ENCODE measurements around the gene RPE65.

Gene RPE65

DNA sequence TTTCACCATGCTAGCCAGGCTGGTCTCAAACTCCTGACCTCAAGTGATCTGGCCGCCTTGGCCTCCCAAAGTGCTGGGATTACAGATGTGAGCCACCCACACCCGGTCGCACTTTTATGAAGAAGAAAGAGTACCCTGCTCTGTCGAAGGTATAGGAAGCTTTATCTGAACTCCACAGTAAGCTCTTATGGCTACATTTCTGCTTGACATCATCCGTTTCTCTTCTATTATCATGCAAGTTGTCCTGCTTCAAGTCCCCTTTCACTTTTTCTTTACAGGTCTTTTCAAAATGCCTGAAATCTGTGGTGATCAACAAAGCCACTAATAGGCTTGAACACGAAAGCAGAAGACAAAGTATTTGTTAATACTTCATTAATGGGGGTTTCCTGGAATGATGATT is 4.0 kb downstream of the RPE65 start:
- no peak for DNase-seq
- H3K4me3 ChIP-seq (ENCODE audit: low read depth in 1 of 2, low read length in 2 of 2), result no peak overlapping the region
- ATAC-seq (ENCODE audit: insufficient read depth, low read depth), result no peak
- H3K27ac ChIP-seq (ENCODE audit: low read length), result no peak overlapping the region
- no peaks in the 10 kb centered on the region for H4K20me1 ChIP-seq (ENCODE audit: insufficient read depth, low read length)
- H3K27me3 ChIP-seq (ENCODE audit: insufficient read depth, low read length, poor library complexity), result no peaks in the 10 kb centered on the region
- no peaks in the 10 kb centered on the region for H3K4me1 ChIP-seq (ENCODE audit: insufficient read depth, low read length)
- TF ChIP-seq EZH2 (IDR thresholded peaks at IDR 0.05; ENCODE audit: borderline replicate concordance, low read depth, low read length, severe bottlenecking), result no peak
- TF ChIP-seq, protein P1, sequence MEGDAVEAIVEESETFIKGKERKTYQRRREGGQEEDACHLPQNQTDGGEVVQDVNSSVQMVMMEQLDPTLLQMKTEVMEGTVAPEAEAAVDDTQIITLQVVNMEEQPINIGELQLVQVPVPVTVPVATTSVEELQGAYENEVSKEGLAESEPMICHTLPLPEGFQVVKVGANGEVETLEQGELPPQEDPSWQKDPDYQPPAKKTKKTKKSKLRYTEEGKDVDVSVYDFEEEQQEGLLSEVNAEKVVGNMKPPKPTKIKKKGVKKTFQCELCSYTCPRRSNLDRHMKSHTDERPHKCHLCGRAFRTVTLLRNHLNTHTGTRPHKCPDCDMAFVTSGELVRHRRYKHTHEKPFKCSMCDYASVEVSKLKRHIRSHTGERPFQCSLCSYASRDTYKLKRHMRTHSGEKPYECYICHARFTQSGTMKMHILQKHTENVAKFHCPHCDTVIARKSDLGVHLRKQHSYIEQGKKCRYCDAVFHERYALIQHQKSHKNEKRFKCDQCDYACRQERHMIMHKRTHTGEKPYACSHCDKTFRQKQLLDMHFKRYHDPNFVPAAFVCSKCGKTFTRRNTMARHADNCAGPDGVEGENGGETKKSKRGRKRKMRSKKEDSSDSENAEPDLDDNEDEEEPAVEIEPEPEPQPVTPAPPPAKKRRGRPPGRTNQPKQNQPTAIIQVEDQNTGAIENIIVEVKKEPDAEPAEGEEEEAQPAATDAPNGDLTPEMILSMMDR (IDR thresholded peaks at IDR 0.05; ENCODE audit: borderline replicate concordance, extremely low read depth, low read length, poor library complexity, severe bottlenecking), result no peak
- no peak overlapping the region for H2AFZ ChIP-seq (ENCODE audit: low read depth, low read length)
- no peaks in the 10 kb centered on the region for H3K79me2 ChIP-seq (ENCODE audit: insufficient read depth, low read length)
- H3K9me3 ChIP-seq (ENCODE audit: insufficient read depth, low read length, severe bottlenecking), result no peaks in the 10 kb centered on the region
- H3K4me2 ChIP-seq (ENCODE audit: insufficient read depth, low read length), result no peak overlapping the region
- no peaks in the 10 kb centered on the region for H3K36me3 ChIP-seq (ENCODE audit: insufficient read depth, low read length)
- no peak overlapping the region for H3K9ac ChIP-seq (ENCODE audit: low read depth, low read length)

DNA sequence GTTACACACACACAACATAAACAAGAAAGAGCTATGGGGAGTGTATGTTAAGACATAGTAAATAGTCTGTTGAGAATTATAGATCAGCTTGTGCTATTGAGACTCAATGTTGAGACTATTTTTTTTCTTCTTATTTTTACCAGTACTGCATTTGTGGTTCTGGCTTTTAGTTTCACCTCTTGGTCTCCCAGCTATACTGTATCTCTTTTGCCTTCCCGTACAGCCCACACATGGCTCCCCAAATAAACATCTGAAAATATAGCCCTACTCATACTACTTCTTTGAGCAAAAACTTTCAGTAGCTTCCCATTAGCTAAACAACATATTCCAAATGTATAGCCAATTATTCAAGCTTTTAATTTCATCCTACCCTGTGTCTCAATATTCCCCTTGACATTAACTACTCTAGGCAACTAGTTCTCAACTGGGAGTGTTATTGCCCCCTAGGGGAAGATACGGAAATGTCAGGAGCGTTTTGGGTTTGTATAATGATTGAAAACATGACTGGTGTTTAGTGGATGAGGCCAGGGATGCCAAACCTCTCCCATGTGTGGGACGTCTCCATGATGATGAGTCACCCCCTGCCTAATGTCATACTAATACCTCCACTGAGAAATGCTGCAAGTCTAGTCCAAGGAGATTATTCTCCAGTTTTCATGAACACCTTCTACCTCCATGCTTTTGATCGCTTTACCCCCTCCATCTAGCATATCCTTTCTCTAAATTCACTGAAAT is 6.8 kb downstream of the RPE65 start:
- Histone ChIP-seq H4K20me1 (ENCODE audit: insufficient read depth, low read length) (no peaks in the 10 kb centered on the region), H3K79me2 (ENCODE audit: insufficient read depth, low read length) (no peaks in the 10 kb centered on the region), H3K27me3 (ENCODE audit: insufficient read depth, low read length, poor library complexity) (no peaks in the 10 kb centered on the region), H3K9me3 (ENCODE audit: insufficient read depth, low read length, severe bottlenecking) (no peaks in the 10 kb centered on the region), H3K27ac (ENCODE audit: low read length) (no peak overlapping the region), H3K4me3 (ENCODE audit: low read depth in 1 of 2, low read length in 2 of 2) (no peak overlapping the region), H3K4me2 (ENCODE audit: insufficient read depth, low read length) (no peak overlapping the region), H3K4me1 (ENCODE audit: insufficient read depth, low read length) (no peaks in the 10 kb centered on the region), H2AFZ (ENCODE audit: low read depth, low read length) (no peak overlapping the region), H3K9ac (ENCODE audit: low read depth, low read length) (no peak overlapping the region), H3K36me3 (ENCODE audit: insufficient read depth, low read length) (no peaks in the 10 kb centered on the region)
- TF ChIP-seq EZH2 (IDR thresholded peaks at IDR 0.05; ENCODE audit: borderline replicate concordance, low read depth, low read length, severe bottlenecking), result no peak
- TF ChIP-seq, protein P1 (IDR thresholded peaks at IDR 0.05; ENCODE audit: borderline replicate concordance, extremely low read depth, low read length, poor library complexity, severe bottlenecking), result peak; percentile 63
- DNase-seq (peak; percentile 13), ATAC-seq (ENCODE audit: insufficient read depth, low read depth) (peak; percentile 66)

DNA sequence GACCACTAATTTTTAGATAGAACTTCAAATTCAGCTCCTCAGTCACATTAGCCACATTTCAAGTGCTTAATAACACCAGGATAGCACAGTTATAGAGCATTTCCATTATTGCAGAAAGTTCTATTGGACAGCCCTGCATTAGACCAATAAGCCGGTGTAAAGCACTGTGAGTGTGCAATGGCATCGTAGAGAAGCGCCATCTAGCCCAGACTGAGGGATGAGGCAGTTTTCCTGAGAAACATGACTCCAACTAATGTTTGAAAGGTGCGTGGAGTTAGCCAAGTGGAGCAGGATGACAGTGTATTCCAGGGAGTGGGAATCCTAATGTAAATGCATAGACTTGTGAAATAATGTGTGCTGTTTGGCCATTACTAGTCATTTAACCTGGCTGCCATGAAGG is 7.7 kb downstream of the RPE65 start:
- DNase-seq, result no peak
- no peaks in the 10 kb centered on the region for H4K20me1 ChIP-seq (ENCODE audit: insufficient read depth, low read length)
- TF ChIP-seq, protein P1 (IDR thresholded peaks at IDR 0.05; ENCODE audit: borderline replicate concordance, extremely low read depth, low read length, poor library complexity, severe bottlenecking), result no peak
- no peak for TF ChIP-seq EZH2 (IDR thresholded peaks at IDR 0.05; ENCODE audit: borderline replicate concordance, low read depth, low read length, severe bottlenecking)

More for the DNA sequence above, 7.7 kb downstream of the RPE65 start:
- Histone ChIP-seq H3K27me3 (ENCODE audit: insufficient read depth, low read length, poor library complexity) (no peaks in the 10 kb centered on the region), H3K4me2 (ENCODE audit: insufficient read depth, low read length) (no peak overlapping the region), H3K4me3 (ENCODE audit: low read depth in 1 of 2, low read length in 2 of 2) (no peak overlapping the region), H3K9ac (ENCODE audit: low read depth, low read length) (no peak overlapping the region), H3K9me3 (ENCODE audit: insufficient read depth, low read length, severe bottlenecking) (no peaks in the 10 kb centered on the region), H3K79me2 (ENCODE audit: insufficient read depth, low read length) (no peaks in the 10 kb centered on the region), H2AFZ (ENCODE audit: low read depth, low read length) (no peak overlapping the region), H3K36me3 (ENCODE audit: insufficient read depth, low read length) (no peaks in the 10 kb centered on the region), H3K27ac (ENCODE audit: low read length) (no peak overlapping the region), H3K4me1 (ENCODE audit: insufficient read depth, low read length) (no peaks in the 10 kb centered on the region)
- no peak for ATAC-seq (ENCODE audit: insufficient read depth, low read depth)

All from DND-41 (cell line).